Kasumi-1 (cell line): Measurements from ENCODE around the gene COA3.
"Not testable (repeated sequence)": the region's sequence is repeated elsewhere in the genome, so short reads cannot be mapped to it uniquely, and the experiment has no call there.

Experiments
- DNase-seq, 2 experiments: peaks; one replicate each; lab custom pipeline; 2025; lab: John Stamatoyannopoulos, UW

COA3 gene

GRCh38 chr17:42781639-42782165, 16.8 kb downstream of the COA3 start:
- no peak for DNase-seq

GRCh38 chr17:42780851-42781638, 17.5 kb downstream of the COA3 start:
- no peak for DNase-seq

- DNase-seq = no peak
Observed at GRCh38 chr17:42779936-42780850, 18.3 kb downstream of the COA3 start, which contains the start of gene WNK4. Gene WNK4 (plus strand): TSS chr17:42780610. CDS start chr17:42780699, 89 bp downstream.

- no peak for DNase-seq
Observed at GRCh38 chr17:42779304-42779935, 19.1 kb downstream of the COA3 start.

- DNase-seq = no peak
Observed at GRCh38 chr17:42778570-42778969, 19.9 kb downstream of the COA3 start.

- DNase-seq = peak; percentile 87 to 92
Observed at GRCh38 chr17:42775534-42776098, 22.9 kb downstream of the COA3 start.

GRCh38 chr17:42774066-42774745, 24.3 kb downstream of the COA3 start:
- DNase-seq = no peak

- peak; percentile 68 to 74 for DNase-seq
Observed at GRCh38 chr17:42773290-42774035, 25.0 kb downstream of the COA3 start, which contains the start of gene VPS25. Gene VPS25 (plus strand): TSS chr17:42773449. CDS start chr17:42773476, 27 bp downstream.

- DNase-seq = no peak
Observed at GRCh38 chr17:42772945-42773289, 25.6 kb downstream of the COA3 start.

- not testable (repeated sequence) for DNase-seq
Observed at GRCh38 chr17:42769964-42770363, 28.5 kb downstream of the COA3 start.

GRCh38 chr17:42768006-42768405, 30.5 kb downstream of the COA3 start:
- not testable (repeated sequence) for DNase-seq

- DNase-seq = no peak
Observed at GRCh38 chr17:42767512-42767911, 31.0 kb downstream of the COA3 start.

- no peak for DNase-seq
Observed at GRCh38 chr17:42766124-42766523, 32.4 kb downstream of the COA3 start.

- no peak for DNase-seq
Observed at GRCh38 chr17:42761638-42762037, 36.9 kb downstream of the COA3 start.

- no peak for DNase-seq
Observed at GRCh38 chr17:42760652-42761581, 37.6 kb downstream of the COA3 start, which contains the start of gene RAMP2. Gene RAMP2 (plus strand): TSS chr17:42761227. CDS start chr17:42761262, 35 bp downstream.

- DNase-seq = no peak
Observed at GRCh38 chr17:42759982-42760651, 38.4 kb downstream of the COA3 start.

- no peak for DNase-seq
Observed at GRCh38 chr17:42754782-42755181, 43.7 kb downstream of the COA3 start.

GRCh38 chr17:42751628-42752027, 46.9 kb downstream of the COA3 start:
- no peak for DNase-seq
